ENCODE results near the gene ZNF570.

ZNF570 gene
- 27.4 to 41.3 (median 36.0) reads per million in 4 experiments for total RNA-seq

GRCh38 chr19:37468961-37469777, at the start of gene ZNF570:
TSS of gene ZNF570 (plus strand) at chr19:37469356. CDS start at chr19:37470355, 999 bp downstream.
- DNase-seq: peak; percentile 77

DNA sequence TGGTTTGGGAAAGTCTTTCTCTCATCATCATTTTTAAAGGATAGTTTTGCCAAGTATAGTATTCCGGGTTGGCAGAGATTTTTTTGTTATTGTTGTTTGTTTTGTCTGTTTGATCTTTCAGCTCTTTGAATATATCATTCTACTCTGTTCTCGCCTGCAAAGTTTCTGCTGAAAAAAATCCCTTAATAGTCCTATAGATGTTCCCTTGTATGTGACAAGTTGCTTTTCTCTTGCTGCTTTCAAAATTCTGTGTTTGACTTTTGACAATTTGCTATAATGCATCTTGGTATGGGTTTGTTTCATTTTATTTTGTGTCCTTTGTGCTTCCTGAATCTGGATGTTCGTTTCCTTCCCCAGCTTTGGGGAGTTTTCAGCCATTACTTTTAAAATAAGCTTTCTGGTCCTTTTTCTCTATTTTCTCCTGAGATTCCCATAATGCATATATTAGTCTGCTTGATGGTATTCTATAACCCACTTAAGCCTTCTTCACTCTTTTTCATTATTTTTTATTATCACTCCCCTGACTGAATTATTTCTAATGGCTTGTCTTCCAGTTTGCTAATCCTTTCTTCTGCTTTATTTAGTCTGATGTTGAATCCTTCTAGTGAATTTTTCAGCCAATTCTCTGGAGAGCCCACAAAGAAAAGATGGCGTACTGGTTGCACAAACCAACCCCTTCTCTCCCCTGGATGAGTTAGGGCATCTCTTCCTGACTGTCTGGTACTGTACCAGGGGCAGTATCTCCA, 16.5 kb upstream of the ZNF570 start:
- no peak for DNase-seq

- no peak for DNase-seq
Measured at GRCh38 chr19:37466277-37466797, 2.8 kb upstream of the ZNF570 start.

- peak; percentile 75 for DNase-seq
Measured at GRCh38 chr19:37466798-37467607, 2.2 kb upstream of the ZNF570 start, which contains the start of gene ZNF569. TSS of gene ZNF569 (minus strand) at chr19:37467444. CDS start at chr19:37444921, 22,523 bp downstream.

DNA sequence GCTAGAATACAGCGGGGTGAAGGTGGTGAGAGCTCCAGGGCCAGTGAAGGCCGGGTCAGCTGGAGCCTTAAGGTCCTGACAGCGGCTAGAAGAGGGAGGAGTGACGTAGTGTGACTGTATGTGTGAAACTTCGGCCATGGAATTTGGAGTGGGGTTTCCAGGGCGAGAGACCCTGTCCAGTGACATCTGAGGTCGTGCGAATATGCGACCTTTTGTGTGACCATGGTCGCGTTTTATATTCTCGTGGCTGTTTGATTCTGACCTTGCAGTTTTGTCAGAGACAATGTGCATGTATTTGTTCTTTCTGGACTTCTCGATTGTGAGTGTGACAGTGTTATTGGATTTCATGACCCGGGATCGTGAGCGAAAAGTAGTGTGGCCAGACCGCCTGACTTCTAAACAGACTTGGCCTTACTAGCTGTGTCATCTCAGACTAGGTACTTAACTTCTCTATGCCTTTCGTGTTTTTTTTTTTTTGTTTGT, 1.5 kb upstream of the ZNF570 start:
- no peak for DNase-seq

GRCh38 chr19:37470216-37470615, 1.1 kb downstream of the ZNF570 start:
- DNase-seq: no peak

DNA sequence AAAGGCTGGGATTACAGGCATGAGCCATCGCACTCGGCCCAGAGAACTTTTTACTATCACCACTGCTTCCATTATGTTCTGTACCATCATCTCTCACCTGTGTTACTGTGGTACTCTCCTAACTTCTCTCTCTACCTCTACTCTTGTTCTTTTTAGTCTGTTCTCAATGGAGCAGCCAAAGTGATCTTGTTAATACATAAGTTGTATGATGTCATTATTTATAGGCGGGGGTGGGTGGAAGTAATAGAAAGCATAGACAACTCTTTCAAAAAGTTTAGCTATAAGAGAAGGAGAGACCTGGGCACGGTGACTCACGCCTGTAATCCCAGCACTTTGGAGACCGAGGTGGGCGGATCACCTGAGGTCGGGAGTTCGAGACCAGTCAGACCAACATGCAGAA, 3.0 kb downstream of the ZNF570 start:
- DNase-seq: no peak

DNA sequence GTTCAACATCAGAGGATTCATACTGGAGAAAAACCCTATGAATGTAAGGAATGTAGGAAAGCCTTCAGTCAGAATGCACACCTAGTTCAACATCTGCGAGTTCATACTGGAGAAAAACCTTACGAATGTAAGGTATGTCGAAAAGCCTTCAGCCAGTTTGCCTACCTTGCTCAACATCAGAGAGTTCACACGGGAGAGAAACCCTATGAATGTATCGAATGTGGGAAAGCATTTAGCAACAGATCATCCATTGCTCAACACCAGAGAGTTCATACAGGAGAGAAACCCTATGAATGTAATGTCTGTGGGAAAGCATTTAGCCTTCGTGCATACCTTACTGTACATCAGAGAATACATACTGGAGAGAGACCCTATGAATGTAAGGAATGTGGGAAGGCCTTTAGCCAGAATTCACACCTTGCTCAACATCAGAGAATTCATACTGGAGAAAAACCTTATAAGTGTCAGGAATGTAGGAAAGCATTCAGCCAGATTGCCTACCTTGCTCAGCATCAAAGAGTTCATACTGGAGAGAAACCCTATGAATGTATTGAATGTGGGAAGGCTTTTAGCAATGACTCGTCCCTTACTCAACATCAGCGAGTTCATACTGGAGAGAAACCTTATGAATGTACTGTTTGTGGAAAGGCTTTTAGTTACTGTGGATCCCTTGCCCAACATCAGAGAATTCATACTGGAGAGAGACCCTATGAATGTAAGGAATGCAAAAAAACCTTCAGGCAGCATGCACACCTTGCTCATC, 15.4 kb downstream of the ZNF570 start:
- DNase-seq: no peak

DNA sequence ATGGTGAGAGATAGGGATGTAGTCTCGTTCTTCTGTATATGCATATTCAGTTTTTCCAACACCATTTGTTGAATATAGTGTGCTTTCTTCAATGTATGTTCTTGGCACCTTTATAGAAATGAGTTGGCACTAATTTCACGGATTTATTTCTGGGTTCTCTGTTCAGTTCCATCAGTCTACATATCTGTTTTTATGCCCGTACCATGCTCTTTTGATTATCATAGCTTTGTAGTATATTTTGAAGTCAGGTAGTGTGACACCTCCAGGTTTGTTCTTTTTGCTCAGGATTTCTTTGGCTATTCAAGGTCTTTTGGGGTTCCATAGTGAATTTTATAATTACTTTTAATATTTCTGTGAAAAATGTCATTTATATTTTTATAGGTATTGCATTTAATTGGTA, 23.1 kb downstream of the ZNF570 start:
- DNase-seq: no peak

DNA sequence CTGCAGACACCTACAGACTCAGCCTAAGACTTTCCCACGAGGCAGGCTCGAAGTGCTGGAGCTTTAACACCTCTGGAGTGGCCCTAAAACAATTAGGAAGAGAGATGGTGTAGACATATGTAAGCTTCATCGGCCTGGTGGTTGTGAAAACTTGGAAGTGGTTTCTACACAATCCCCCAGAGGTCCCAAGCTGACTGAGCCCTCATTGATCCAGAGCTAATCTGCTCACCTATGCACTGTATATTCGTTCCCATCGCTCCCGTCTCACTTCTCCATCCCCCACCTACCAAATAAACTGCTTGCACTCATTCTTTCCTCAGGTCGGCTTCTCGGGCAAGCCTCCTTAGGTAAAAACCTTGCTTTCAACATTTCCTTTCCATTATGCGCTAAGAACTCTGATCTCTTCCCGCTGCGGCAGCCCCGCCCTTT, 36.8 kb downstream of the ZNF570 start:
- DNase-seq: no peak

- peak; percentile 64 for DNase-seq
Measured at GRCh38 chr19:37506387-37507166, 37.4 kb downstream of the ZNF570 start, which contains the start of gene ZNF793. TSS of gene ZNF793 (plus strand) at chr19:37506939. CDS start at chr19:37523440, 16,501 bp downstream.

DNA sequence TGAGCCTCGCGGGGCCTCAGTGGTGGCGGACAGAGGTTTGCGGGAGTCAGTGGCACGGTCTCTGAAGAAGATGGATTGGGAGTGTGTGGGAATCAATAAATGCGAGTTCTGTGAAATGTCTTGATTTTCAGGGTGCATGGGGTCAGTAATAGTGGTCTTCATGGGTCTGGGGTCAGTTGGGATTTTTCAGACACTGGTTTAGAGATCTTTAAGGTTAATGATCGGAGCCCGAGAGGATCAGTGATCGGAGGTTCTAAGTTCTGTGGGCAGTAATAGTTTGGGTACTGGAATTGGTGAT, 38.0 kb downstream of the ZNF570 start:
- no peak for DNase-seq

DNA sequence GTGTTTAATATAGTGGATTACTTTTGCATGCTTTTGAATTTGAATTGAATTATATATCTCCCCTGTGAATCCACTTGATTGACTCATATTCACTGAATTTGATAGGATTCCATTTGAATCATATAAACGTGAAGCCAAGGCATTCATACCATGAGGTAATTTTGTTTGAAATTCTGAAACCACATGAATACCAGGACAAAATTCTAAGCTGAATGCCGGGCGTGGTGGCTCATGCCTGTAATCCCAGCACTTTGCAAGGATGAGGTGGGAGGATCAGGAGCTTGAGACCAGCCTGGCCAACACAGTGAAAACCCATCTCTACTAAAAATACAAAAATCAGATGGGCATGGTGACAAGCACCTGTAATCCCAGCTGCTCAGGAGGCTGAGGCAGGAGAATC, 42.0 kb downstream of the ZNF570 start:
- no peak for DNase-seq

GRCh38 chr19:37511821-37512220, 42.7 kb downstream of the ZNF570 start:
- DNase-seq: no peak

DNA sequence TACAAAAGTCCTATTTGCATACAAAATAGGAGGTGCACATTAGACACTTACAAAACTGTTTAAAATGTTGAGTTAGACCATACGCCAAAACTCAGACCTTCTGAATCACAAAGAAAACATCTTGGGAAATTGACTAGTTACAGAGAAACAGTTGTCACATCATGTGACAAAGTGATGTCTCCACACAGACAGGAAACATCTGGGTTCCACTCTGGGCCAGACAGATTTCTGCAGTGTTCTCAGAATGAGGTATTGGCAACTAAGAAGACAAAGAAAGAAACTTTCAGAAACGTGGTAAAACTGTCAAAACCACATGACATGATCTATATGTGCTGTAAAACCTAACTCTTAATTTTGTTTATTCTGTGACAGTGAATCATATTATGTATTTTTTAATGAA, 44.2 kb downstream of the ZNF570 start:
- no peak for DNase-seq

- no peak for DNase-seq
Measured at GRCh38 chr19:37519890-37520289, 50.7 kb downstream of the ZNF570 start.

GRCh38 chr19:37537391-37537947, 68.3 kb downstream of the ZNF570 start:
- no peak for DNase-seq

Data from effector CD8-positive, alpha-beta T cell (primary cell).